BLaER1 (cell line): ENCODE data around the gene B3GNT7.
A peak's percentile ranks its signal among the peaks of the same experiment; 100 is the strongest.

Experiments used
- H3K27ac ChIP-seq: shearing (Covaris generic); formaldehyde crosslinking; 2 replicates; pipeline ENCODE4 v1.8.1; 2022
- H3K27me3 ChIP-seq: shearing (Covaris generic); formaldehyde crosslinking; 2 replicates; pipeline ENCODE4 v1.8.1; 2022
- H3K36me3 ChIP-seq: shearing (Covaris generic); formaldehyde crosslinking; 2 replicates; pipeline ENCODE4 v1.8.1; 2022
- H3K4me1 ChIP-seq: shearing (Covaris generic); formaldehyde crosslinking; 2 replicates; pipeline ENCODE4 v1.8.1; 2022
- H3K4me2 ChIP-seq: shearing (Covaris generic); formaldehyde crosslinking; 2 replicates; pipeline ENCODE4 v1.8.1; 2022
- H3K4me3 ChIP-seq: shearing (Covaris generic); formaldehyde crosslinking; 2 replicates; pipeline ENCODE4 v1.8.1; 2022
- H3K9ac ChIP-seq: shearing (Covaris generic); formaldehyde crosslinking; 2 replicates; pipeline ENCODE4 v1.8.1; 2022
- H3K9me3 ChIP-seq: shearing (Covaris generic); formaldehyde crosslinking; 2 replicates; pipeline ENCODE4 v1.8.1; 2022
- H4K20me1 ChIP-seq: shearing (Covaris generic); formaldehyde crosslinking; 2 replicates; pipeline ENCODE4 v1.8.1; 2022
- Cebpa-rat ChIP-seq: shearing (Covaris generic); IDR thresholded peaks from 2 replicates; pipeline ENCODE4 v1.8.1; 2022

B3GNT7 gene

GRCh38 chr2:231393149-231394131 is 2.1 kb upstream of the B3GNT7 start:
- peaks cover 79% of the 10 kb centered on the region for H3K4me1 ChIP-seq

GRCh38 chr2:231394211-231395141 is 1.0 kb upstream of the B3GNT7 start:
- H3K4me3 ChIP-seq = peak overlapping the region; percentile 67; the same call in 1 of the 2 replicates

More at GRCh38 chr2:231393149-231394131, 2.1 kb upstream of the B3GNT7 start:
- TF ChIP-seq Cebpa-rat = no peak
- Histone ChIP-seq H3K4me3 (peak overlapping the region; percentile 51; the same call in 1 of the 2 replicates), H3K36me3 (peaks cover 3% of the 10 kb centered on the region; the same call in 1 of the 2 replicates), H3K9ac (peak overlapping the region; percentile 54), H3K9me3 (no peaks in the 10 kb centered on the region), H4K20me1 (no peaks in the 10 kb centered on the region), H3K4me2 (peak overlapping the region; percentile 84), H3K27me3 (peaks cover 48% of the 10 kb centered on the region), H3K27ac (peak overlapping the region; percentile 76)

GRCh38 chr2:231396058-231396821 is 730 bp downstream of the B3GNT7 start:
- H4K20me1 ChIP-seq = no peaks in the 10 kb centered on the region
- H3K36me3 ChIP-seq = peaks cover 5% of the 10 kb centered on the region; the same call in 1 of the 2 replicates
- H3K4me2 ChIP-seq = peak overlapping the region; percentile 84
- H3K4me1 ChIP-seq = peaks cover 71% of the 10 kb centered on the region
- no peaks in the 10 kb centered on the region for H3K9me3 ChIP-seq
- no peak for TF ChIP-seq Cebpa-rat
- H3K27ac ChIP-seq = no peak overlapping the region; the same call in 1 of the 2 replicates
- H3K4me3 ChIP-seq = peak overlapping the region; percentile 67
- peaks cover 48% of the 10 kb centered on the region for H3K27me3 ChIP-seq
- H3K9ac ChIP-seq = peak overlapping the region; percentile 41; the same call in 1 of the 2 replicates

More at GRCh38 chr2:231394211-231395141, 1.0 kb upstream of the B3GNT7 start:
- peaks cover 77% of the 10 kb centered on the region for H3K4me1 ChIP-seq
- H3K36me3 ChIP-seq = peaks cover 5% of the 10 kb centered on the region; the same call in 1 of the 2 replicates
- no peaks in the 10 kb centered on the region for H3K9me3 ChIP-seq
- no peaks in the 10 kb centered on the region for H4K20me1 ChIP-seq
- H3K4me2 ChIP-seq = peak overlapping the region; percentile 84
- H3K27me3 ChIP-seq = peaks cover 48% of the 10 kb centered on the region
- no peak for TF ChIP-seq Cebpa-rat
- H3K9ac ChIP-seq = peak overlapping the region; percentile 54; the same call in 1 of the 2 replicates
- H3K27ac ChIP-seq = peak overlapping the region; percentile 76; the same call in 1 of the 2 replicates

- H3K4me1 ChIP-seq = peaks cover 61% of the 10 kb centered on the region
- H3K27me3 ChIP-seq = peaks cover 48% of the 10 kb centered on the region
- no peak overlapping the region for H3K9ac ChIP-seq
- TF ChIP-seq Cebpa-rat = no peak
- no peak overlapping the region for H3K4me2 ChIP-seq
- H3K27ac ChIP-seq = no peak overlapping the region
- no peaks in the 10 kb centered on the region for H3K9me3 ChIP-seq
- H4K20me1 ChIP-seq = no peaks in the 10 kb centered on the region
- H3K4me3 ChIP-seq = no peak overlapping the region
- H3K36me3 ChIP-seq = peaks cover 5% of the 10 kb centered on the region; the same call in 1 of the 2 replicates
These were observed 1.8 kb downstream of the B3GNT7 start for GRCh38 chr2:231397011-231397927.

GRCh38 chr2:231397928-231398294 is 2.4 kb downstream of the B3GNT7 start:
- Histone ChIP-seq H3K4me1 (peaks cover 54% of the 10 kb centered on the region), H3K9ac (no peak overlapping the region), H3K9me3 (no peaks in the 10 kb centered on the region), H4K20me1 (no peaks in the 10 kb centered on the region), H3K4me2 (no peak overlapping the region), H3K4me3 (no peak overlapping the region), H3K27ac (no peak overlapping the region), H3K36me3 (peaks cover 5% of the 10 kb centered on the region; the same call in 1 of the 2 replicates), H3K27me3 (peaks cover 48% of the 10 kb centered on the region)
- TF ChIP-seq Cebpa-rat = no peak

GRCh38 chr2:231398585-231398984 is 3.1 kb downstream of the B3GNT7 start:
- H3K4me3 ChIP-seq = no peak overlapping the region
- H3K4me2 ChIP-seq = peak overlapping the region; percentile 53; the same call in 1 of the 2 replicates
- H3K9me3 ChIP-seq = no peaks in the 10 kb centered on the region
- H3K27ac ChIP-seq = no peak overlapping the region
- no peaks in the 10 kb centered on the region for H4K20me1 ChIP-seq
- H3K9ac ChIP-seq = no peak overlapping the region
- peaks cover 5% of the 10 kb centered on the region; the same call in 1 of the 2 replicates for H3K36me3 ChIP-seq
- H3K4me1 ChIP-seq = peaks cover 49% of the 10 kb centered on the region
- TF ChIP-seq Cebpa-rat = no peak
- H3K27me3 ChIP-seq = peaks cover 47% of the 10 kb centered on the region

- Histone ChIP-seq H3K9ac (no peak overlapping the region), H3K36me3 (peaks cover 5% of the 10 kb centered on the region; the same call in 1 of the 2 replicates), H3K27me3 (peaks cover 41% of the 10 kb centered on the region), H4K20me1 (no peaks in the 10 kb centered on the region), H3K27ac (no peak overlapping the region), H3K9me3 (no peaks in the 10 kb centered on the region), H3K4me1 (peaks cover 49% of the 10 kb centered on the region), H3K4me2 (peak overlapping the region; percentile 53), H3K4me3 (no peak overlapping the region)
- no peak for TF ChIP-seq Cebpa-rat
These were observed 3.7 kb downstream of the B3GNT7 start for GRCh38 chr2:231399046-231399852.
